ENCODE results near the gene ERC1.
"Not testable (repeated sequence)": the region's sequence is repeated elsewhere in the genome, so short reads cannot be mapped to it uniquely, and the experiment has no call there.

The ERC1 gene

GRCh38 chr12:1226951-1227350, 235.9 kb downstream of the ERC1 start:
- DNase-seq (ENCODE audit: low read depth), result no peak

GRCh38 chr12:1234073-1234472, 243.1 kb downstream of the ERC1 start:
- no peak for DNase-seq (ENCODE audit: low read depth)

- DNase-seq (ENCODE audit: low read depth), result no peak
These were observed 255.6 kb downstream of the ERC1 start for GRCh38 chr12:1246637-1247036.

GRCh38 chr12:1250641-1251040, 259.6 kb downstream of the ERC1 start:
- DNase-seq (ENCODE audit: low read depth), result no peak

- DNase-seq (ENCODE audit: low read depth), result no peak
These were observed 261.7 kb downstream of the ERC1 start for GRCh38 chr12:1252758-1253157.

- DNase-seq (ENCODE audit: low read depth), result not testable (repeated sequence)
These were observed 264.1 kb downstream of the ERC1 start for GRCh38 chr12:1255125-1255524.

- not testable (repeated sequence) for DNase-seq (ENCODE audit: low read depth)
These were observed 264.8 kb downstream of the ERC1 start for GRCh38 chr12:1255854-1256253.

- no peak for DNase-seq (ENCODE audit: low read depth)
These were observed 265.3 kb downstream of the ERC1 start for GRCh38 chr12:1256285-1256684.

GRCh38 chr12:1256991-1257390, 266.0 kb downstream of the ERC1 start:
- DNase-seq (ENCODE audit: low read depth), result no peak

GRCh38 chr12:1262011-1262410, 271.0 kb downstream of the ERC1 start:
- no peak for DNase-seq (ENCODE audit: low read depth)

GRCh38 chr12:1267243-1267642, 276.2 kb downstream of the ERC1 start:
- no peak for DNase-seq (ENCODE audit: low read depth)

GRCh38 chr12:1272142-1272541, 281.1 kb downstream of the ERC1 start:
- no peak for DNase-seq (ENCODE audit: low read depth)

- no peak for DNase-seq (ENCODE audit: low read depth)
These were observed 282.0 kb downstream of the ERC1 start for GRCh38 chr12:1273051-1273450.

GRCh38 chr12:1277905-1278304, 286.9 kb downstream of the ERC1 start:
- DNase-seq (ENCODE audit: low read depth), result no peak

GRCh38 chr12:1279050-1279449, 288.0 kb downstream of the ERC1 start:
- DNase-seq (ENCODE audit: low read depth), result no peak

- no peak for DNase-seq (ENCODE audit: low read depth)
These were observed 289.0 kb downstream of the ERC1 start for GRCh38 chr12:1280059-1280458.

GRCh38 chr12:1281683-1282366, 290.8 kb downstream of the ERC1 start:
- peak; percentile 65 for DNase-seq (ENCODE audit: low read depth)

GRCh38 chr12:1282670-1283315, 291.8 kb downstream of the ERC1 start:
- no peak for DNase-seq (ENCODE audit: low read depth)

- no peak for DNase-seq (ENCODE audit: low read depth)
These were observed 292.3 kb downstream of the ERC1 start for GRCh38 chr12:1283316-1283715.

GRCh38 chr12:1284611-1285010, 293.6 kb downstream of the ERC1 start:
- DNase-seq (ENCODE audit: low read depth), result no peak

GRCh38 chr12:1287446-1287975, 296.5 kb downstream of the ERC1 start:
- no peak for DNase-seq (ENCODE audit: low read depth)

GRCh38 chr12:1288333-1288732, 297.3 kb downstream of the ERC1 start:
- DNase-seq (ENCODE audit: low read depth), result no peak

- no peak for DNase-seq (ENCODE audit: low read depth)
These were observed 298.5 kb downstream of the ERC1 start for GRCh38 chr12:1289371-1290155.
